Neural progenitor cell (in vitro differentiated cells): Measurements from ENCODE around the gene SLC16A12. TPM values are rescaled to one million over a fixed set of nuclear protein-coding genes. Genes with fewer than 3 reads are reported as not detected.

ENCODE experiments used
- DNase-seq: peaks from one replicate; pipeline ENCODE4 v3.0.0-alpha.2; 2016; ENCODE audit warnings: low spot score
- H2AFZ ChIP-seq: fragments of 200-600 bp; sonication (generic); replicated peaks from 2 replicates; pipeline ENCODE4 v1.6.1; 2016; ENCODE audit warnings: antibody characterized with exemption
- H3F3A ChIP-seq: fragments of 200-600 bp; sonication (generic); 2 replicates; pipeline ENCODE4 v1.6.1; 2016; ENCODE audit warnings: antibody characterized with exemption, low read depth
- H3K27ac ChIP-seq: fragments of 200-600 bp; sonication (generic); 2 replicates; pipeline ENCODE4 v1.5.1; 2016; ENCODE audit warnings: mild to moderate bottlenecking
- H3K27me3 ChIP-seq: fragments of 200-600 bp; sonication (generic); 2 replicates; pipeline ENCODE4 v1.6.1; 2016; ENCODE audit warnings: mild to moderate bottlenecking, moderate library complexity
- H3K36me3 ChIP-seq: fragments of 200-600 bp; sonication (generic); 2 replicates; pipeline ENCODE4 v1.5.1; 2016
- H3K4me1 ChIP-seq: fragments of 200-600 bp; sonication (generic); 2 replicates; pipeline ENCODE4 v1.6.1; 2016; ENCODE audit warnings: mixed run types
- H3K4me2 ChIP-seq: fragments of 200-600 bp; sonication (generic); 2 replicates; pipeline ENCODE4 v1.6.1; 2016
- H3K4me3 ChIP-seq: fragments of 200-600 bp; sonication (generic); 2 replicates; pipeline ENCODE4 v1.5.1; 2016
- H3K79me2 ChIP-seq: fragments of 200-600 bp; sonication (generic); 2 replicates; pipeline ENCODE4 v1.6.1; 2016; ENCODE audit warnings: low read depth
- H3K9ac ChIP-seq: fragments of 200-600 bp; sonication (generic); 2 replicates; pipeline ENCODE4 v1.6.1; 2016
- H3K9me3 ChIP-seq: fragments of 200-600 bp; sonication (generic); 2 replicates; pipeline ENCODE4 v1.5.1; 2016; ENCODE audit warnings: low read depth
- H4K20me1 ChIP-seq: fragments of 200-600 bp; sonication (generic); 2 replicates; pipeline ENCODE4 v1.6.1; 2016; ENCODE audit warnings: low read depth
- H3K27ac Mint-ChIP-seq: 3 replicates; pipeline ENCODE4 v1.8.0; 2021; ENCODE audit warnings: mixed read lengths
- H3K27me3 Mint-ChIP-seq: 2 replicates; pipeline ENCODE4 v1.8.0; 2022; ENCODE audit warnings: low read depth, mild to moderate bottlenecking, inconsistent platforms, moderate library complexity, mixed read lengths; ENCODE audit not compliant: insufficient read depth
- H3K36me3 Mint-ChIP-seq: 3 replicates; pipeline ENCODE4 v1.8.0; 2021; ENCODE audit warnings: mixed read lengths
- H3K4me1 Mint-ChIP-seq: 3 replicates; pipeline ENCODE4 v1.8.0; 2021; ENCODE audit warnings: mixed read lengths
- H3K4me3 Mint-ChIP-seq: 3 replicates; pipeline ENCODE4 v1.8.0; 2021; ENCODE audit warnings: mild to moderate bottlenecking, moderate library complexity, mixed read lengths
- H3K9me3 Mint-ChIP-seq: 3 replicates; pipeline ENCODE4 v1.8.0; 2020; ENCODE audit warnings: mixed read lengths
- EZH2 ChIP-seq: fragments of 200-600 bp; sonication (generic); IDR thresholded peaks from 2 replicates; pipeline ENCODE4 v1.6.1; 2017; ENCODE audit warnings: antibody characterized with exemption, mild to moderate bottlenecking, moderate library complexity
- EZH2phosphoT487 ChIP-seq: fragments of 200-600 bp; sonication (generic); IDR thresholded peaks from 2 replicates; pipeline ENCODE4 v1.6.1; 2017; ENCODE audit warnings: antibody characterized with exemption
- total RNA-seq: library from RNA; depleted of rRNA; stranded (reverse); fragments of >200 nt; gene quantifications from 2 replicates; pipeline ENCODE4 v1.2.3, GENCODE V29; 2015; ENCODE audit warnings: low replicate concordance
- TF ChIP-seq, protein P1 (sequence below): fragments of 200-600 bp; sonication (generic); IDR thresholded peaks from 2 replicates; pipeline ENCODE4 v1.5.1; 2017; ENCODE audit warnings: antibody characterized with exemption, mild to moderate bottlenecking

The SLC16A12 gene, protein sequence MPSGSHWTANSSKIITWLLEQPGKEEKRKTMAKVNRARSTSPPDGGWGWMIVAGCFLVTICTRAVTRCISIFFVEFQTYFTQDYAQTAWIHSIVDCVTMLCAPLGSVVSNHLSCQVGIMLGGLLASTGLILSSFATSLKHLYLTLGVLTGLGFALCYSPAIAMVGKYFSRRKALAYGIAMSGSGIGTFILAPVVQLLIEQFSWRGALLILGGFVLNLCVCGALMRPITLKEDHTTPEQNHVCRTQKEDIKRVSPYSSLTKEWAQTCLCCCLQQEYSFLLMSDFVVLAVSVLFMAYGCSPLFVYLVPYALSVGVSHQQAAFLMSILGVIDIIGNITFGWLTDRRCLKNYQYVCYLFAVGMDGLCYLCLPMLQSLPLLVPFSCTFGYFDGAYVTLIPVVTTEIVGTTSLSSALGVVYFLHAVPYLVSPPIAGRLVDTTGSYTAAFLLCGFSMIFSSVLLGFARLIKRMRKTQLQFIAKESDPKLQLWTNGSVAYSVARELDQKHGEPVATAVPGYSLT
- not detected in 2 replicates for total RNA-seq

DNA sequence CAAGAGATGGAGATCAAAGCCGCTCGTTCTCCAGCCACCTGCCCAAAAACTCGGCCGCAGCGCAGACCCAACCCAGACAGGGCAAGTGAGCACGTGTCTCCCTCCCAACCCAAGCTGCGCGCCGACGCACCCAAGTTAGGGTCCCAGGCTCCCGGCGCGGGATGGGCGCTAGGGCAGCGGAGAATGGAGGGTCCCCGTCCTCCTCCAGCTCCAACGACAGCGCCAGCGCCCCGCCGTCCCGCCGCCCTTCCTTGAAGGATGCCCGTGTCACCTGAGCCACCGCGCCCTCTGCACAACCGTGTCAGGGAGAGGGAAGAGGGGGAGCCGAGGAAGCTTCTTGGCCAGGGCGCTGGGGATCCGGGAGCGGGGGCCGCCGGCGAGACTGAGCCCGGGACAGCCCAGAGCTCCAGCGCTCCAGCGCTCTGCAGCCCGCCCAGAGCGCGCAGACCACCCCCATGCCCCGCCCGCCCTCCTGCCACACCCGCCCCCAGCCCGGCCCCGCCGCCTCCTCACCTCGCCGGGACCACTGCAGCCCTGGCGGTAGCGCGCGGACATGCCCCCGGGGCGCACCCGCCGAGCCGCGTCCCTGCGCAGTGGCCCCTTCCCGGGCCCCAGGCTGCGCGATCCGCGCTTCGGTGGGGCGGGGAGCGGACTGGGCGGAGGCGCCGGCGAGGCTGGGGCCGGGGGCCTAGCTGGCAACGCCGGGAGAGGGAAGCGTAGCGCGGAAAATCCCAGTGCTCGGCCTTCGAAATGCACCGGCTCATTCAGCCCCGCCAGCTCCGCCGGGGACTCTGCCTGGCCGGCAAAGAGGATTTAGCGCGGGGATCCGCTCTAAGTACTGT, at the start of gene SLC16A12:
Gene SLC16A12 (minus strand): TSS at position 424 of the 842 bp plus-strand sequence. CDS start 73,016 bp downstream, outside the sequence.
- peaks cover 3% of the 10 kb centered on the region for H4K20me1 ChIP-seq
- no peak within 1 kb of the TSS for H3K27ac ChIP-seq
- peaks cover 31% of the 10 kb centered on the region for H3F3A ChIP-seq
- peaks cover 2% of the 10 kb centered on the region for H3K9me3 Mint-ChIP-seq
- H3K4me3 ChIP-seq: peak within 1 kb of the TSS; percentile 61
- H3K4me3 Mint-ChIP-seq: peak within 1 kb of the TSS; percentile 85
- peaks cover 77% of the 10 kb centered on the region for H3K27me3 ChIP-seq
- peak; percentile 87 for DNase-seq
- peak within 1 kb of the TSS; percentile 97 for H2AFZ ChIP-seq
- H3K79me2 ChIP-seq: no peaks in the 10 kb centered on the region
- H3K27me3 Mint-ChIP-seq: peaks cover 27% of the 10 kb centered on the region
- no peaks in the 10 kb centered on the region for H3K9me3 ChIP-seq
- H3K4me1 Mint-ChIP-seq: peaks cover 19% of the 10 kb centered on the region
- H3K36me3 ChIP-seq: no peaks in the 10 kb centered on the region
- no peaks in the 10 kb centered on the region for H3K36me3 Mint-ChIP-seq
- no peak within 1 kb of the TSS for H3K9ac ChIP-seq
- TF ChIP-seq, protein P1, sequence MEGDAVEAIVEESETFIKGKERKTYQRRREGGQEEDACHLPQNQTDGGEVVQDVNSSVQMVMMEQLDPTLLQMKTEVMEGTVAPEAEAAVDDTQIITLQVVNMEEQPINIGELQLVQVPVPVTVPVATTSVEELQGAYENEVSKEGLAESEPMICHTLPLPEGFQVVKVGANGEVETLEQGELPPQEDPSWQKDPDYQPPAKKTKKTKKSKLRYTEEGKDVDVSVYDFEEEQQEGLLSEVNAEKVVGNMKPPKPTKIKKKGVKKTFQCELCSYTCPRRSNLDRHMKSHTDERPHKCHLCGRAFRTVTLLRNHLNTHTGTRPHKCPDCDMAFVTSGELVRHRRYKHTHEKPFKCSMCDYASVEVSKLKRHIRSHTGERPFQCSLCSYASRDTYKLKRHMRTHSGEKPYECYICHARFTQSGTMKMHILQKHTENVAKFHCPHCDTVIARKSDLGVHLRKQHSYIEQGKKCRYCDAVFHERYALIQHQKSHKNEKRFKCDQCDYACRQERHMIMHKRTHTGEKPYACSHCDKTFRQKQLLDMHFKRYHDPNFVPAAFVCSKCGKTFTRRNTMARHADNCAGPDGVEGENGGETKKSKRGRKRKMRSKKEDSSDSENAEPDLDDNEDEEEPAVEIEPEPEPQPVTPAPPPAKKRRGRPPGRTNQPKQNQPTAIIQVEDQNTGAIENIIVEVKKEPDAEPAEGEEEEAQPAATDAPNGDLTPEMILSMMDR: peak; percentile 48
- no peak for TF ChIP-seq EZH2
- TF ChIP-seq EZH2phosphoT487: no peak
- peaks cover 4% of the 10 kb centered on the region for H3K4me1 ChIP-seq
- peak within 1 kb of the TSS; percentile 93 for H3K4me2 ChIP-seq
- no peak within 1 kb of the TSS for H3K27ac Mint-ChIP-seq

DNA sequence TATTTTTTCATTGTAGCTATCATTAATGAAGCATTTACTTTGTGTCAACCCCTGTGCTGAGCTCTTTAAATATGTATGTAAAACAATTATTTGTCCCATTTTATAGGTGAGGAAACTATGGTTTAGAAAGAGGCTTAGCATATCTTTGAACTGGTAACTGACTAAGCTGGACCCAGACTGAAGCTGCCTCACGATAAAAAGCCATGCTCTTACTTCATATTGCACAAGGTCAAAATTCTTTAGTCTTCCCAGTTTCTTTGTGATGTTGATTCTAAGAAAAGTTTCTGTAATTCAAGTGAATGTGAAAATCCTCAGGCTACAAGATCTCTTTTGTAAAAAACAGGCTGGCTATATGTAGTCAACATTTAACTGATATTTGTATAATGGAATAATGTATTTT, 46.6 kb upstream of the SLC16A12 start:
- Mint-ChIP-seq H3K9me3 (peaks cover 3% of the 10 kb centered on the region), H3K27ac (no peak overlapping the region), H3K27me3 (no peaks in the 10 kb centered on the region), H3K4me3 (no peak overlapping the region), H3K36me3 (peaks cover 47% of the 10 kb centered on the region), H3K4me1 (peaks cover 8% of the 10 kb centered on the region)
- no peaks in the 10 kb centered on the region for H3K9me3 ChIP-seq
- TF ChIP-seq, protein P1: no peak
- H3K9ac ChIP-seq: no peak overlapping the region
- H3F3A ChIP-seq: no peaks in the 10 kb centered on the region
- peaks cover 6% of the 10 kb centered on the region for H3K36me3 ChIP-seq
- H3K4me2 ChIP-seq: no peak overlapping the region
- H4K20me1 ChIP-seq: no peaks in the 10 kb centered on the region
- H3K4me3 ChIP-seq: no peak overlapping the region
- no peaks in the 10 kb centered on the region for H3K4me1 ChIP-seq
- no peaks in the 10 kb centered on the region for H3K79me2 ChIP-seq
- no peak overlapping the region for H3K27ac ChIP-seq
- DNase-seq: no peak
- no peak overlapping the region for H2AFZ ChIP-seq
- no peaks in the 10 kb centered on the region for H3K27me3 ChIP-seq

DNA sequence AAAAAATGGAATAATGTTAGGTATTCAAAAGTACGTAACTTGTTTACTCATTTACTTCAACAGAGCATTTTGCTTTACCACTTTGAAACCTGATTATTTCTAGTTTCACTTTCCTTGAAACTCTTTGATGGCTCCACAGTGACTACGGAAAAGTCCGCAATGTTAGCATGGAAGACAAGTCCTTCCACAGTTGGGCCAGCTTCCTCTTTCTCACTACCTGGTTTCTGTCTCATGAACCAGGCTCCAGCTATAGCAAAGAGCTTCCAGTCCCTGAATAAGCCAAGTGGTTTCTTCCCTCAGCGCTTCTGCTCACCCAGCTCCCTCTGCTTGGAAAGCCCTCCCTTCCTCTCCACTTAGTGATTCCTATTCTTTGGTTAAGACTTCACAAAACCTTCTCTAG, 44.8 kb upstream of the SLC16A12 start:
- H3K4me2 ChIP-seq: no peak overlapping the region
- Mint-ChIP-seq H3K4me1 (peaks cover 2% of the 10 kb centered on the region), H3K27me3 (no peaks in the 10 kb centered on the region), H3K36me3 (peaks cover 35% of the 10 kb centered on the region), H3K4me3 (no peak overlapping the region), H3K9me3 (peaks cover 6% of the 10 kb centered on the region), H3K27ac (no peak overlapping the region)
- H3K36me3 ChIP-seq: peaks cover 6% of the 10 kb centered on the region
- H3K4me1 ChIP-seq: no peaks in the 10 kb centered on the region
- H3K27me3 ChIP-seq: no peaks in the 10 kb centered on the region
- H3K9me3 ChIP-seq: no peaks in the 10 kb centered on the region
- no peak overlapping the region for H3K4me3 ChIP-seq
- H3K9ac ChIP-seq: no peak overlapping the region
- H3F3A ChIP-seq: no peaks in the 10 kb centered on the region
- no peaks in the 10 kb centered on the region for H3K79me2 ChIP-seq
- TF ChIP-seq, protein P1: no peak
- TF ChIP-seq EZH2phosphoT487 (no peak), EZH2 (no peak)
- no peaks in the 10 kb centered on the region for H4K20me1 ChIP-seq
- no peak overlapping the region for H3K27ac ChIP-seq
- H2AFZ ChIP-seq: no peak overlapping the region
- no peak for DNase-seq
